HUES6 (cell line): ENCODE results near the gene GNGT2.

Experiments
- H3K27ac ChIP-seq: 2 replicates; pipeline ENCODE4 v1.7.0; 2013; ENCODE audit warnings: low read depth, mild to moderate bottlenecking, low read length, inconsistent platforms
- H3K27me3 ChIP-seq: 2 replicates; pipeline ENCODE4 v1.6.1; 2013; ENCODE audit warnings: low read length; ENCODE audit not compliant: control insufficient read depth, insufficient read depth
- H3K36me3 ChIP-seq: 2 replicates; pipeline ENCODE4 v1.6.1; 2013; ENCODE audit warnings: low read length; ENCODE audit not compliant: control insufficient read depth, insufficient read depth
- H3K4me1 ChIP-seq: 2 replicates; pipeline ENCODE4 v1.6.1; 2013; ENCODE audit warnings: low read length; ENCODE audit not compliant: control insufficient read depth, insufficient read depth
- H3K4me3 ChIP-seq: 2 replicates; pipeline ENCODE4 v1.5.1; 2013; ENCODE audit warnings: low read depth, low read length
- H3K9ac ChIP-seq: one replicate; pipeline ENCODE4 v1.6.1; 2013; ENCODE audit warnings: mild to moderate bottlenecking, low read length
- H3K9me3 ChIP-seq: 2 replicates; pipeline ENCODE4 v1.6.1; 2013; ENCODE audit warnings: low read depth, low read length; ENCODE audit not compliant: control insufficient read depth, insufficient read depth

The GNGT2 gene

DNA sequence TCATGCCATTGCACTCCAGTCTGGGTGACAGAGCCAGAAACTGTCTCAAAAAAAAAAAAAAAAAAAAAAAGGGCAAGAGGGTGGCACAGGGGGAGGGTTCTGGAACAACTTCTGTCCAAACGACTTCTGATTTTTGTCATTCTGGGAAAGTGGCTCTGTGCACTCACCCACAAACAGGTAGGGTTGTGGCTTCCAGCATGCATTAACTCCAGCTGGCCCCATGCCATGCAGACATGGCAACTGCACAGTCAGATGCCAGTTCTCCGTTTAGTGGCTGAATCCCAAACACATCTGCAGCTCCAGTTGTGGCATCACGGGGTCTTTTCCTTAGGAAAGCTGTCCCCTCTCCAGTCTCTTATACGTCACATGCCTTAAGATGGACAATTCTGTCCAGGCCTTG is 47.5 kb downstream of the GNGT2 start:
- H3K9ac ChIP-seq: no peak overlapping the region
- H3K27me3 ChIP-seq: peaks cover 9% of the 10 kb centered on the region; the same call in 1 of the 2 replicates
- no peaks in the 10 kb centered on the region for H3K36me3 ChIP-seq
- H3K4me3 ChIP-seq: no peak overlapping the region
- no peaks in the 10 kb centered on the region for H3K9me3 ChIP-seq
- no peak overlapping the region for H3K27ac ChIP-seq
- H3K4me1 ChIP-seq: peaks cover 3% of the 10 kb centered on the region; the same call in 1 of the 2 replicates

DNA sequence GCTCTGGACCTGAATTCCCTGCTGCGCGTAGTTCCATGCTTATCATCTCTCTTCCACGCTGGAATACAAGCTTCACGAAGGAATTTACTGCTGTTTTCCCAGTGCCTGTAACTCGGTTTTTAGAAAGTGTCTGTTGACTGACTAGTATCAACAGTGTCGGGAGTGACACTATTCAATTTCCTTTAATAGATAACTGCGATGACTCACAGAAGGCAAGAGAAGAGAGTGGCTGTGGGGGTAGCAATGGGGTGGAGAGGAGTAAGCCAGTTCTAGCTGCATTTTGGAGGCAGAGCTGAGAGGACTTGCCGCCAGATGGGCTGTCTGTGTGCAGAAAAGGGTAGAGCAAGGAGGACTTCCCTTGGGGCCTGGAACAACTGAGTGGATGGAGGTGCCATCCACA is 52.6 kb downstream of the GNGT2 start:
- Histone ChIP-seq H3K27ac (no peak overlapping the region), H3K36me3 (no peaks in the 10 kb centered on the region), H3K4me3 (no peak overlapping the region), H3K9me3 (no peaks in the 10 kb centered on the region), H3K9ac (no peak overlapping the region), H3K4me1 (peaks cover 6% of the 10 kb centered on the region; the same call in 1 of the 2 replicates), H3K27me3 (0 out of 2 replicates have a peak, but pooled peaks cover 2% of the 10 kb centered on the region)

- no peaks in the 10 kb centered on the region for H3K36me3 ChIP-seq
- H3K9ac ChIP-seq: no peak overlapping the region
- H3K27ac ChIP-seq: no peak overlapping the region
- H3K4me1 ChIP-seq: peaks cover 6% of the 10 kb centered on the region; the same call in 1 of the 2 replicates
- H3K4me3 ChIP-seq: no peak overlapping the region
- 0 out of 2 replicates have a peak, but pooled peaks cover 2% of the 10 kb centered on the region for H3K27me3 ChIP-seq
- no peaks in the 10 kb centered on the region for H3K9me3 ChIP-seq
Observed at GRCh38 chr17:49156256-49156655, 54.1 kb downstream of the GNGT2 start.
